ENCODE measurements around the gene NLRC4. TPM values are rescaled to one million over a fixed set of nuclear protein-coding genes. Genes with fewer than 3 reads are reported as not detected.

NLRC4 gene
- total and polyA plus RNA-seq, 2 of the 8 experiments (the other 6 are each of a cell fraction or from before 2014, with no cell fraction given) = not detected

DNA sequence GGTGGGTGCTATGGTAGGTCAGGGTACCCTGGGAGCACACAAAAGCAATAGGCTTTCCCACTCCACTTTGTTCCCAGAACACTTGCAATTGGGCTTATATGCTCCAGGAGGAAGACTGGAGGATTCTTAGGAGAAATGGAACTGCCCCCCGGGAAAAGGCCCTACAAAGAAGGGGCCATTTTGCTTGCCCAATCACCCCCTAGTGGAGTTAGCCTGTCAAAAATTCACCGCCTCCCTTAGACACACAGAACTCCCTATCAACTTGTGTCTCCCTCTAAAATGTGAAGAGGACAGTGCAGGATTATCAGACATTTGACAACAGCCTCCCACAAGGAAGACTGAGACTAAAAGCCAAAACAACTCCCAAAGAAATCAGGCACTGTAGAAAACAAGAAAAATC lies 36.5 kb downstream of the NLRC4 start:
- no peak overlapping the region for H3K9ac ChIP-seq (replicated peaks in 1 of 4; ENCODE audit: extremely low read depth in 1 of 4, low read depth in 3 of 4, low read length in 3 of 4)
- H2BK15ac ChIP-seq (ENCODE audit: low read length) = no peak overlapping the region
- H3K79me2 ChIP-seq (ENCODE audit: control insufficient read depth in 1 of 2, insufficient read depth in 2 of 2, low read length in 2 of 2) = no peaks in the 10 kb centered on the region
- ChIA-PET CTCF (ENCODE audit: partially characterized antibody) (interaction anchor here (0.9 to 2.1 kb wide), 2 partner anchors 11 to 22 kb away, joined by 3 to 6 read pairs; no protein-coding TSS in a partner anchor), POLR2A (ENCODE audit: partially characterized antibody) (interaction anchor here (1.0 to 1.6 kb wide), 4 partner anchors 9 to 128 kb away, joined by 3 to 8 read pairs (median 6); no protein-coding TSS in a partner anchor)
- no peak overlapping the region for H4K91ac ChIP-seq (replicated peaks; ENCODE audit: insufficient read length, low read length)
- H3K27ac ChIP-seq (ENCODE audit: low read depth, low read length) = no peak overlapping the region
- no peak overlapping the region for H2BK12ac ChIP-seq (ENCODE audit: low read depth, low read length)
- H3K4me1 ChIP-seq (replicated peaks in 1 of 4; ENCODE audit: control insufficient read depth in 3 of 4, insufficient read depth in 4 of 4, low read length in 3 of 4) = no peaks in the 10 kb centered on the region
- no peak overlapping the region for H2AFZ ChIP-seq (ENCODE audit: low read length)
- no peak overlapping the region for H3K4ac ChIP-seq (replicated peaks; ENCODE audit: insufficient read length, low read depth, low read length)
- no peaks in the 10 kb centered on the region for H3K23me2 ChIP-seq (ENCODE audit: low read depth, low read length)
- no peaks in the 10 kb centered on the region for H3K27me3 ChIP-seq (replicated peaks in 1 of 4; ENCODE audit: control insufficient read depth in 3 of 4, extremely low read depth in 1 of 4, insufficient read depth in 3 of 4, low read length in 3 of 4)
- H2BK5ac ChIP-seq (ENCODE audit: low read depth, low read length) = no peak overlapping the region
- no peak overlapping the region for H3K56ac ChIP-seq (replicated peaks; ENCODE audit: insufficient read length, low read depth, low read length)
- H4K5ac ChIP-seq (ENCODE audit: insufficient read length, low read depth, low read length) = no peak overlapping the region
- 0 out of 2 replicates have a peak, but pooled peaks have one; percentile 36 for TF ChIP-seq YY1 (IDR thresholded peaks at IDR 0.05; ENCODE audit: low read depth, low read length)
- no peak for TF ChIP-seq HDAC6 (IDR thresholded peaks at IDR 0.05; ENCODE audit: low read depth, low read length)
- H4K20me1 ChIP-seq (replicated peaks in 1 of 2; ENCODE audit: control insufficient read depth in 1 of 2, insufficient read depth in 2 of 2, low read length in 2 of 2) = no peaks in the 10 kb centered on the region
- no peak overlapping the region for H3K14ac ChIP-seq (ENCODE audit: insufficient read length)
- FAIRE-seq (no peak), DNase-seq (ENCODE audit: low read depth in 1 of 2, low spot score in 2 of 2) (no peak)
- no peak overlapping the region for H3K23ac ChIP-seq (ENCODE audit: insufficient read length)
- H3K18ac ChIP-seq (ENCODE audit: extremely low read depth, low read length) = no peak overlapping the region
- H3K4me2 ChIP-seq (ENCODE audit: insufficient read depth in 1 of 2, low read depth in 2 of 2, low read length in 2 of 2) = no peak overlapping the region
- WGBS, 2 experiments (ENCODE audit: extremely low coverage in 1 of 2, insufficient coverage in 1 of 2, insufficient read length in 1 of 2, insufficient replicate concordance in 2 of 2, low coverage in 1 of 2, low lambda C conversion rate in 2 of 2, missing lambda C conversion rate in 1 of 2) = 81% methylated on average over 2 of the region's 2 CpGs; no CpG with 5 or more reads in 1 of the 2 experiments
- no peak overlapping the region for H3K4me3 ChIP-seq (ENCODE audit: extremely low read depth in 1 of 4, insufficient read depth in 2 of 4, low read depth in 3 of 4, low read length in 4 of 4)
- no peak overlapping the region for H2BK20ac ChIP-seq (ENCODE audit: low read length)
- no peak overlapping the region for H4K8ac ChIP-seq (ENCODE audit: extremely low read depth, insufficient read depth, low read length)
- H3K79me1 ChIP-seq (ENCODE audit: low read depth, low read length) = no peaks in the 10 kb centered on the region
- no peaks in the 10 kb centered on the region for H3K9me3 ChIP-seq (ENCODE audit: insufficient read depth in 2 of 2, low read depth in 1 of 2, low read length in 1 of 2)
- no peak overlapping the region for H2BK120ac ChIP-seq (replicated peaks; ENCODE audit: low read depth, low read length)
- peaks cover 0 to 4% (median 0%) of the 10 kb centered on the region in 4 experiments; a peak in 2 of 8 replicates for H3K36me3 ChIP-seq (ENCODE audit: control insufficient read depth in 2 of 4, insufficient read depth in 4 of 4, low read length in 3 of 4)
- H2AK5ac ChIP-seq (ENCODE audit: low read depth, low read length) = no peak overlapping the region

Data from H1 (cell line).